Heart left ventricle (tissue), 13 donors: Measurements from ENCODE around the gene SMAD3.

Source experiments
- POLR2A ChIP-seq, 2 donors: fragments of 450-650 bp; IDR thresholded peaks; one replicate each; pipeline ENCODE4 v1.6.1; 2017; ENCODE audit warnings: antibody characterized with exemption in 2 of 2, mild to moderate bottlenecking in 2 of 2, moderate library complexity in 2 of 2
- TF ChIP-seq, protein P1 (sequence below), 12 donors: fragments of 200-600 bp; sonication (generic) in 4 of 12; IDR thresholded peaks; one replicate each; pipeline versions ENCODE4 v1.5.0 to v1.8.0; 2018 to 2022; ENCODE audit warnings: antibody characterized with exemption in 12 of 12, mild to moderate bottlenecking in 5 of 12
- donor health status: ischemic (EF 13 %, LVEDD 7.1; RV severe dilation, severe dysfunction).
- donor health status: DM: no; HTN: yes; CAD: no.
- donor health status: DM: no; HTN: no; CAD: no.
- donor health status: ischemic (EF 25% LVEDD 6.9; RV normal size, moderate dysfunction).
- donor health status: ischemic (EF 25% LVEDD 5.7; RV mildly dilated, moderate dysfunction).
- donor health status: ischemic (EF 35%, LVEDD 5.7; RV mildly dilated, moderate dysfunction).
- donor health status: nonischemic (EF 11% LVEDD 7.7; RV severe dilation, severe dysfunction).
- donor health status: DM: yes; HTN: yes; CAD: no.
- donor health status: PGD.
- donor health status: ischemic (EF 29% LVEDD 5.4; RV normal size, mild dysfunction).
- donor health status: nonischemic (EF 23%, LVEDD 6.1; RV moderate dilation, normal function).

GRCh38 chr15:67022587-67023105 lies 42.8 kb upstream of the SMAD3 start:
- no peak for TF ChIP-seq POLR2A (IDR thresholded peaks at IDR 0.05)
- TF ChIP-seq, protein P1, sequence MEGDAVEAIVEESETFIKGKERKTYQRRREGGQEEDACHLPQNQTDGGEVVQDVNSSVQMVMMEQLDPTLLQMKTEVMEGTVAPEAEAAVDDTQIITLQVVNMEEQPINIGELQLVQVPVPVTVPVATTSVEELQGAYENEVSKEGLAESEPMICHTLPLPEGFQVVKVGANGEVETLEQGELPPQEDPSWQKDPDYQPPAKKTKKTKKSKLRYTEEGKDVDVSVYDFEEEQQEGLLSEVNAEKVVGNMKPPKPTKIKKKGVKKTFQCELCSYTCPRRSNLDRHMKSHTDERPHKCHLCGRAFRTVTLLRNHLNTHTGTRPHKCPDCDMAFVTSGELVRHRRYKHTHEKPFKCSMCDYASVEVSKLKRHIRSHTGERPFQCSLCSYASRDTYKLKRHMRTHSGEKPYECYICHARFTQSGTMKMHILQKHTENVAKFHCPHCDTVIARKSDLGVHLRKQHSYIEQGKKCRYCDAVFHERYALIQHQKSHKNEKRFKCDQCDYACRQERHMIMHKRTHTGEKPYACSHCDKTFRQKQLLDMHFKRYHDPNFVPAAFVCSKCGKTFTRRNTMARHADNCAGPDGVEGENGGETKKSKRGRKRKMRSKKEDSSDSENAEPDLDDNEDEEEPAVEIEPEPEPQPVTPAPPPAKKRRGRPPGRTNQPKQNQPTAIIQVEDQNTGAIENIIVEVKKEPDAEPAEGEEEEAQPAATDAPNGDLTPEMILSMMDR (IDR thresholded peaks at IDR 0.05) = no peak
